ENCODE results near the gene USP12. TPM values are rescaled to one million over a fixed set of nuclear protein-coding genes. Genes with fewer than 3 reads are reported as not detected.
"Not testable (repeated sequence)": the region's sequence is repeated elsewhere in the genome, so short reads cannot be mapped to it uniquely, and the experiment has no call there.

USP12 gene
- total RNA-seq, 1 experiment from 2014 or later, result 26.1 TPM

GRCh38 chr13:27218861-27219260, 47.2 kb upstream of the USP12 start:
- Mint-ChIP-seq H3K4me1 (peaks cover 13% of the 10 kb centered on the region), H3K36me3 (peaks cover 21% of the 10 kb centered on the region), H3K9me3 (peaks cover 39% of the 10 kb centered on the region), H3K27me3 (ENCODE audit: low read depth) (peaks cover 82% of the 10 kb centered on the region)
- H3K27ac Mint-ChIP-seq; ATAC-seq; POLR2A ChIA-PET; H3K4me3 Mint-ChIP-seq; DNase-seq (ENCODE audit: low spot score); CTCF ChIA-PET: not testable (repeated sequence)

GRCh38 chr13:27217791-27218190, 46.2 kb upstream of the USP12 start:
- Mint-ChIP-seq H3K4me1 (peaks cover 14% of the 10 kb centered on the region), H3K36me3 (peaks cover 21% of the 10 kb centered on the region), H3K27me3 (ENCODE audit: low read depth) (peaks cover 72% of the 10 kb centered on the region), H3K9me3 (peaks cover 40% of the 10 kb centered on the region)
- ATAC-seq; DNase-seq (ENCODE audit: low spot score); CTCF ChIA-PET; H3K27ac Mint-ChIP-seq; POLR2A ChIA-PET; H3K4me3 Mint-ChIP-seq: not testable (repeated sequence)

GRCh38 chr13:27213386-27213785, 41.8 kb upstream of the USP12 start:
- ATAC-seq; POLR2A ChIA-PET; H3K27ac Mint-ChIP-seq; CTCF ChIA-PET; DNase-seq (ENCODE audit: low spot score); H3K4me3 Mint-ChIP-seq; H3K36me3 Mint-ChIP-seq: not testable (repeated sequence)
- Mint-ChIP-seq H3K4me1 (peaks cover 14% of the 10 kb centered on the region), H3K9me3 (peaks cover 28% of the 10 kb centered on the region), H3K27me3 (ENCODE audit: low read depth) (peaks cover 32% of the 10 kb centered on the region)

GRCh38 chr13:27211771-27212364, 40.3 kb upstream of the USP12 start:
- CTCF ChIA-PET, result no interaction called here
- Mint-ChIP-seq H3K36me3 (peaks cover 9% of the 10 kb centered on the region), H3K9me3 (peaks cover 28% of the 10 kb centered on the region), H3K27me3 (ENCODE audit: low read depth) (peaks cover 19% of the 10 kb centered on the region), H3K4me1 (peaks cover 14% of the 10 kb centered on the region), H3K4me3 (no peak overlapping the region), H3K27ac (no peak overlapping the region)
- DNase-seq (ENCODE audit: low spot score), result no peak
- ATAC-seq, result no peak
- POLR2A ChIA-PET, result no interaction called here
- TF ChIP-seq PREB (CRISPR knock-in tag; IDR thresholded peaks at IDR 0.05; ENCODE audit: borderline replicate concordance), result no peak
- TF ChIP-seq ATF1 (CRISPR knock-in tag; IDR thresholded peaks at IDR 0.05), result no peak
- TF ChIP-seq ARID4B (CRISPR knock-in tag; IDR thresholded peaks at IDR 0.05; ENCODE audit: borderline replicate concordance), result no peak
- TF ChIP-seq TCF7 (CRISPR knock-in tag; IDR thresholded peaks at IDR 0.05; ENCODE audit: low read depth), result no peak
- no peak for TF ChIP-seq CREM (CRISPR knock-in tag; IDR thresholded peaks at IDR 0.05)
- no peak for TF ChIP-seq IRF2 (CRISPR knock-in tag; IDR thresholded peaks at IDR 0.05; ENCODE audit: borderline replicate concordance, low read depth)
- TF ChIP-seq ZNF416 (CRISPR knock-in tag; IDR thresholded peaks at IDR 0.05), result no peak
- TF ChIP-seq SMAD4 (CRISPR knock-in tag; IDR thresholded peaks at IDR 0.05), result no peak
- no peak for TF ChIP-seq ZNF281 (CRISPR knock-in tag; IDR thresholded peaks at IDR 0.05)
- no peak for TF ChIP-seq FOXP4 (CRISPR knock-in tag; IDR thresholded peaks at IDR 0.05)
- TF ChIP-seq ESRRA (CRISPR knock-in tag; IDR thresholded peaks at IDR 0.05; ENCODE audit: borderline replicate concordance), result no peak
- TF ChIP-seq NR3C1 (CRISPR knock-in tag; conservative IDR thresholded peaks at IDR 0.05; ENCODE audit: low read depth), result no peak
- no peak for TF ChIP-seq JUN (CRISPR knock-in tag; IDR thresholded peaks at IDR 0.05)
- no peak for TF ChIP-seq FOXP1 (CRISPR knock-in tag; IDR thresholded peaks at IDR 0.05; ENCODE audit: borderline replicate concordance)
- TF ChIP-seq MYBL2 (CRISPR knock-in tag; IDR thresholded peaks at IDR 0.05), result no peak
- no peak for TF ChIP-seq MAX (CRISPR knock-in tag; IDR thresholded peaks at IDR 0.05)
- TF ChIP-seq ZNF232 (CRISPR knock-in tag; IDR thresholded peaks at IDR 0.05), result no peak
